HFFc6 (cell line): ENCODE results near the gene RPS5. TPM values are rescaled to one million over a fixed set of nuclear protein-coding genes. Genes with fewer than 3 reads are reported as not detected.

ENCODE experiments used
- DNase-seq: peaks from one replicate; pipeline ENCODE4 v3.0.0-alpha.2; 2018
- H3K27ac Mint-ChIP-seq: 2 replicates; pipeline ENCODE4 v1.8.0; 2020; ENCODE audit warnings: mild to moderate bottlenecking, mixed read lengths
- H3K27me3 Mint-ChIP-seq: 2 replicates; pipeline ENCODE4 v1.8.0; 2021; ENCODE audit warnings: mild to moderate bottlenecking, moderate library complexity, mixed read lengths; ENCODE audit not compliant: insufficient read depth
- H3K36me3 Mint-ChIP-seq: 2 replicates; pipeline ENCODE4 v1.8.0; 2021; ENCODE audit warnings: low read depth, mixed read lengths
- H3K4me1 Mint-ChIP-seq: 2 replicates; pipeline ENCODE4 v1.8.0; 2020; ENCODE audit warnings: low read depth, mixed read lengths
- H3K4me3 Mint-ChIP-seq: 2 replicates; pipeline ENCODE4 v1.8.0; 2020; ENCODE audit warnings: mild to moderate bottlenecking, moderate library complexity, mixed read lengths
- H3K9me3 Mint-ChIP-seq: 2 replicates; pipeline ENCODE4 v1.8.0; 2020; ENCODE audit warnings: mild to moderate bottlenecking, mixed read lengths
- long read RNA-seq: library from polyadenylated mRNA; unstranded; transcript quantifications from one replicate; pipeline ENCODE4 v2.0.0, GENCODE V29; 2019
- total RNA-seq, 6 experiments: library from RNA; stranded (reverse); fragmentation: NEBNext Ultra II Directional; extraction: Animal tissue kit (Norgen Biotek cat#: 25700); gene quantifications; 2 replicates in 1 of 6; 3 replicates in 5 of 6; pipeline ENCODE4 v1.2.3, GENCODE V29; 2021
- TF ChIP-seq, protein P1 (sequence below): fragments of 200-600 bp; sonication (generic); IDR thresholded peaks from 2 replicates; pipeline ENCODE4 v1.5.0; 2021; ENCODE audit warnings: antibody characterized with exemption, mild to moderate bottlenecking

The RPS5 gene
- total RNA-seq, result 1,000 to 10,000 TPM in 4 of 6 experiments, 100 to 1,000 TPM in 2; 958 to 1,072 (median 1,017) TPM
- long read RNA-seq, transcript RPS5-201 (6 exons, 740 nt), result major isoform, 983 of 1,060 reads
- long read RNA-seq, transcript RPS5-202 (5 exons, 1,520 nt), result minor isoform, 44 of 1,060 reads
- long read RNA-seq, partial matches to known transcripts, result 16 of 1,060 reads
- long read RNA-seq, other reads (novel, unspliced or antisense), result 16 of 1,060 reads

DNA sequence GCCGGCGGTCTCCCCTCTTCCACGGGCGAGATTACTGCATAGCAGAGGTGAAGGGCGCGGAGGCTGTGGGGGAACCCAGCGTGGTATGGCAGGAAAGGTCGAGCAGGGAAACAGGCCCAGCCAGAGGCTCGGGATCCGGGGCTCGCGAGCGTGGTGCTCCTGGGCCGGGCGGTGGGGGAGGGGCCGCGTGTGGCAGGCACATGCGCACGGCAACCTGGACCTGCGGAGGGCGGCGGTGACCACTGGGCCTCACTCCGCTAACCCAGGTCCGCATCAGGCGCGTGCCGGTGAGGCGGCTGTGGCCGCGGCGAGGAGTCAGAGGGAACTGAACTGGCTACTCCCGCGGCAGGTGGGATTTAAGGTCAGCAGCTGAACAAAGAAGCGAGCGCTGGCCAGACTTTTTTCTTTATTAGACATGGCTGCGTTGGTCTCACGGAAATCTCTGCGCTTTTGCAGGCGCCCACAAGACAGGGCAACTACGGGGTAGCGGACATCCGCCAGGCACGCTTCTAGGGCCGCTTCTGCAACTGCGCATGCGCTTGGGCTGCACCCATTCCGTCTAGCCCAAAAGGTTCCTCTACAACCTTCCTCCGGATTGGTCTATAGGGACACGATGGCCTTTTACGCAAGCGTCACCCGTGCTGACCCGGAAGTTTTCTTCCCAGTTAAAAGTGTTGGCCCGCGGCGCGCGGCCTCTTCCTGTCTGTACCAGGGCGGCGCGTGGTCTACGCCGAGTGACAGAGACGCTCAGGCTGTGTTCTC is at the start of gene RPS5:
RPS5 (plus strand) TSS at position 694 of the 762 bp plus-strand sequence. CDS start 869 bp downstream, outside the sequence.
- Mint-ChIP-seq H3K9me3 (no peaks in the 10 kb centered on the region), H3K27ac (peak within 1 kb of the TSS; percentile 97), H3K36me3 (peaks cover 30% of the 10 kb centered on the region), H3K27me3 (peaks cover 9% of the 10 kb centered on the region), H3K4me1 (peaks cover 35% of the 10 kb centered on the region), H3K4me3 (peak within 1 kb of the TSS; percentile 99)
- DNase-seq, result peak; percentile 99
- TF ChIP-seq, protein P1, sequence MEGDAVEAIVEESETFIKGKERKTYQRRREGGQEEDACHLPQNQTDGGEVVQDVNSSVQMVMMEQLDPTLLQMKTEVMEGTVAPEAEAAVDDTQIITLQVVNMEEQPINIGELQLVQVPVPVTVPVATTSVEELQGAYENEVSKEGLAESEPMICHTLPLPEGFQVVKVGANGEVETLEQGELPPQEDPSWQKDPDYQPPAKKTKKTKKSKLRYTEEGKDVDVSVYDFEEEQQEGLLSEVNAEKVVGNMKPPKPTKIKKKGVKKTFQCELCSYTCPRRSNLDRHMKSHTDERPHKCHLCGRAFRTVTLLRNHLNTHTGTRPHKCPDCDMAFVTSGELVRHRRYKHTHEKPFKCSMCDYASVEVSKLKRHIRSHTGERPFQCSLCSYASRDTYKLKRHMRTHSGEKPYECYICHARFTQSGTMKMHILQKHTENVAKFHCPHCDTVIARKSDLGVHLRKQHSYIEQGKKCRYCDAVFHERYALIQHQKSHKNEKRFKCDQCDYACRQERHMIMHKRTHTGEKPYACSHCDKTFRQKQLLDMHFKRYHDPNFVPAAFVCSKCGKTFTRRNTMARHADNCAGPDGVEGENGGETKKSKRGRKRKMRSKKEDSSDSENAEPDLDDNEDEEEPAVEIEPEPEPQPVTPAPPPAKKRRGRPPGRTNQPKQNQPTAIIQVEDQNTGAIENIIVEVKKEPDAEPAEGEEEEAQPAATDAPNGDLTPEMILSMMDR, result 0 out of 2 replicates have a peak, but pooled peaks have one; percentile 5

DNA sequence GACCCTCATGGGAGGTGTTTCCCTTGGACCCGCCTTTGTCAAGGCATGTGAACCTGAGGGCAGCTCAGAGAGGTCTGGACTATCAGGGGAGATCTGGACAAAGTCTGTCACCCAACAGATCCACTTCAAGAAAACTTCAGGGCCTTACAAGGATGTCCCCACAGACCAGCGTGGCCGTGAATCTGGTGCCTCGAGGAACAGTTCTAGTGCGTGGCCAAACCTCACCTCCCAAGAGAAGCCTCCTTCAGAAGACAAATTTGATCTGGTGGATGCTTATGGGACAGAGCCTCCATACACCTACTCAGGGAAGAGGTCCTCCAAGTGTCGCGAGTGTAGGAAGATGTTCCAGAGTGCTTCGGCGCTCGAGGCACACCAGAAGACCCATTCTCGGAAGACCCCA is 48.7 kb upstream of the RPS5 start:
- TF ChIP-seq, protein P1, result no peak
- no peak for DNase-seq
- Mint-ChIP-seq H3K36me3 (peaks cover 65% of the 10 kb centered on the region), H3K4me3 (no peak overlapping the region), H3K27me3 (peaks cover 3% of the 10 kb centered on the region), H3K4me1 (peaks cover 8% of the 10 kb centered on the region), H3K9me3 (peaks cover 26% of the 10 kb centered on the region), H3K27ac (no peak overlapping the region)

DNA sequence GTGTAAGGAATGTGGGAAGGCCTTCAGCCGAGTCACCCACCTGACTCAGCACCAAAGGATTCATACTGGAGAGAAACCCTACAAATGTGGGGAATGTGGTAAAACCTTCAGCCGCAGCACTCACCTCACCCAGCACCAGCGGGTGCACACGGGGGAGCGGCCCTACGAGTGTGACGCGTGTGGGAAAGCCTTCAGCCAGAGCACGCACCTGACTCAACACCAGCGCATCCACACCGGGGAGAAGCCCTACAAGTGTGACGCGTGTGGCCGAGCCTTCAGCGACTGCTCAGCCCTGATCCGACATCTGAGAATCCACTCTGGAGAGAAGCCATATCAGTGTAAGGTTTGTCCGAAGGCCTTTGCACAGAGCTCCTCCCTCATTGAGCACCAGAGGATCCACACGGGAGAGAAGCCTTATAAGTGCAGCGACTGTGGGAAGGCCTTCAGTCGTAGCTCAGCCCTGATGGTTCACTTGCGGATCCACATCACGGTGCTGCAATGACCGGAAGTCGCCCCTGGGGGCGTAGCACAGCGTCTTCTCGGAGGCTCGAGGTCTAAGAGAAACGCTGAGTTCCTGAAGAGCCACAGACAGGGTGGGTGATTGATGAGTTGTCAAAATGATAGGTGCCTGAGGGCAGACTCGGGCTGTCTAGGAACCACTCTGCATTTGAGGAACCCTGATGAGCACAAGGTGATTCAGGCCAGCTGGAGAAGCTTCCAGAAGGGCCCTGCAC is 48.1 kb upstream of the RPS5 start:
- peaks cover 7% of the 10 kb centered on the region for H3K4me1 Mint-ChIP-seq
- peaks cover 3% of the 10 kb centered on the region for H3K27me3 Mint-ChIP-seq
- H3K4me3 Mint-ChIP-seq, result no peak overlapping the region
- DNase-seq, result no peak
- H3K9me3 Mint-ChIP-seq, result peaks cover 26% of the 10 kb centered on the region
- TF ChIP-seq, protein P1, result 0 out of 2 replicates have a peak, but pooled peaks have one; percentile 6
- H3K27ac Mint-ChIP-seq, result no peak overlapping the region
- H3K36me3 Mint-ChIP-seq, result peaks cover 64% of the 10 kb centered on the region

DNA sequence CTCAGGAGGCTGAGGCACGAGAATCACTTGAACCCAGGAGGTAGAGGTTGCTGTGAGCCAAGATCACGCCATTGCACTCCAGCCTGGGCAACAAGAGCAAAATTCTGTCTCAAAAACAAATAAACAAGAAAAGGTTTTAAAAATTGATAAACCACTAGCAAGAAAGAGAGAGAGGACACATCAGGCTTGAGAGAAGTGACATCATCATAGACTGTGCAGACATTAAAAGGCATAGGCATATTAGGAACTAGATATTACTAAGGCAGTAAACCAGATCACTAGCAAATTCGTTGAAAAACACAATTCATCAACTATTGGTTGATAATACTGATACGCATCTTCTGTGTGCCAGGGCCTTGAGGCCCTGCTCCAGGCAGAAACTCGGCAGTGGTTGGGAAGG is 41.5 kb upstream of the RPS5 start:
- H3K27me3 Mint-ChIP-seq, result peaks cover 12% of the 10 kb centered on the region
- peaks cover 27% of the 10 kb centered on the region for H3K4me1 Mint-ChIP-seq
- H3K9me3 Mint-ChIP-seq, result peaks cover 8% of the 10 kb centered on the region
- H3K27ac Mint-ChIP-seq, result peak overlapping the region; percentile 41
- TF ChIP-seq, protein P1, result no peak
- peak overlapping the region; percentile 98 for H3K4me3 Mint-ChIP-seq
- H3K36me3 Mint-ChIP-seq, result peaks cover 28% of the 10 kb centered on the region
- DNase-seq, result no peak
